Endothelial cell of umbilical vein (primary cell): ENCODE results near the gene TTC27. TPM values are rescaled to one million over a fixed set of nuclear protein-coding genes. Genes with fewer than 3 reads are reported as not detected.

Source experiments
- Bru-seq: library from RNA; stranded (reverse); fragments of 400-500 nt; gene quantifications from one replicate; lab custom pipeline; 2021; lab: Mats Ljungman, UMichigan
- BruChase-seq, 2 experiments: library from RNA; stranded (reverse); fragments of 400-500 nt; gene quantifications; one replicate each; lab custom pipeline; 2021; lab: Mats Ljungman, UMichigan
- BruUV-seq: library from RNA; stranded (reverse); fragments of 400-500 nt; replicated peaks from 2 replicates; lab custom pipeline; 2021; lab: Mats Ljungman, UMichigan
- CTCF ChIA-PET: fragments of 300-600, 350-600 bp; sonication (Branson Sonifier 250); formaldehyde crosslinking; loops from one replicate; lab custom pipeline; 2021; ENCODE audit warnings: antibody characterized with exemption, inconsistent platforms; lab: Charles Lee
- POLR2A ChIA-PET: fragments of 300-600, 350-600 bp; sonication (Branson Sonifier 250); formaldehyde crosslinking; loops from one replicate; lab custom pipeline; 2021; ENCODE audit warnings: antibody characterized with exemption, inconsistent platforms; lab: Charles Lee
- DNase-seq: peaks from one replicate; pipeline ENCODE4 v3.0.0-alpha.2; 2011; ENCODE audit warnings: low read depth, low spot score
- FAIRE-seq: peaks from 2 replicates; lab custom pipeline; 2011; peaks lifted over from hg19 to GRCh38; lab: Jason Lieb, UNC
- H2AFZ ChIP-seq: 2 replicates; pipeline ENCODE4 v1.6.0; 2012; ENCODE audit warnings: low read depth, low read length, control low read depth, inconsistent platforms
- H3K27ac ChIP-seq: 2 replicates; pipeline ENCODE4 v1.5.1; 2011; ENCODE audit warnings: low read depth, mild to moderate bottlenecking, control low read depth, low read length, moderate library complexity; ENCODE audit not compliant: insufficient read depth
- H3K27me3 ChIP-seq, 2 experiments: 2 replicates each; pipeline versions ENCODE4 v1.6.0 to v1.6.1; 2011; ENCODE audit warnings: low read length in 2 of 2, mixed read lengths in 1 of 2; ENCODE audit not compliant: control insufficient read depth in 2 of 2, insufficient read depth in 2 of 2
- H3K36me3 ChIP-seq, 2 experiments: 2 replicates in 1 of 2; 3 replicates in 1 of 2; pipeline ENCODE4 v1.5.1; 2011; ENCODE audit warnings: low read length in 2 of 2, mild to moderate bottlenecking in 1 of 2, moderate library complexity in 1 of 2; ENCODE audit not compliant: control insufficient read depth in 2 of 2, insufficient read depth in 2 of 2; ENCODE audit errors: extremely low read depth in 1 of 2
- H3K4me1 ChIP-seq: 3 replicates; pipeline ENCODE4 v1.5.1; 2011; ENCODE audit warnings: mild to moderate bottlenecking, low read length; ENCODE audit not compliant: control insufficient read depth, insufficient read depth; ENCODE audit errors: extremely low read depth
- H3K4me2 ChIP-seq: 2 replicates; pipeline ENCODE4 v1.6.1; 2011; ENCODE audit warnings: low read length, control low read depth, mixed read lengths; ENCODE audit not compliant: insufficient read depth
- H3K4me3 ChIP-seq, 3 experiments: fragments of 200-600 bp in 1 of 3; sonication (generic), shearing (Covaris generic) in 1 of 3; replicated peaks in 1 of 3; 2 replicates each; pipeline ENCODE4 v1.5.1; 2011 to 2016; ENCODE audit warnings: control low read depth in 3 of 3, low read length in 3 of 3, mild to moderate bottlenecking in 2 of 3, inconsistent platforms in 1 of 3, low read depth in 1 of 3, moderate library complexity in 1 of 3; ENCODE audit not compliant: insufficient read depth in 1 of 3
- H3K79me2 ChIP-seq: 2 replicates; pipeline ENCODE4 v1.6.0; 2012; ENCODE audit warnings: low read length, inconsistent platforms; ENCODE audit not compliant: control insufficient read depth, insufficient read depth
- H3K9ac ChIP-seq: replicated peaks from 2 replicates; pipeline ENCODE3; 2011; ENCODE audit warnings: low read length, control low read depth; ENCODE audit not compliant: insufficient read depth; ENCODE audit errors: extremely low read depth
- H3K9me1 ChIP-seq: replicated peaks from 3 replicates; pipeline ENCODE4 v1.6.0; 2011; ENCODE audit warnings: mild to moderate bottlenecking, low read length; ENCODE audit not compliant: control insufficient read depth, insufficient read depth; ENCODE audit errors: extremely low read depth
- H3K9me3 ChIP-seq: replicated peaks from 2 replicates; pipeline ENCODE4 v1.5.1; 2012; ENCODE audit warnings: low read length, inconsistent platforms; ENCODE audit not compliant: control insufficient read depth, insufficient read depth
- H4K20me1 ChIP-seq: replicated peaks from 2 replicates; pipeline ENCODE3; 2011; ENCODE audit warnings: mild to moderate bottlenecking, low read length; ENCODE audit not compliant: control insufficient read depth, insufficient read depth; ENCODE audit errors: extremely low read depth
- CTCF ChIP-seq, 2 donors: IDR thresholded peaks; 1 replicate in 1 of 2; 2 replicates in 1 of 2; pipeline ENCODE4 v1.5.1; 2011; ENCODE audit warnings: low read length in 2 of 2, mild to moderate bottlenecking in 2 of 2, moderate library complexity in 2 of 2, control low read depth in 1 of 2, inconsistent platforms in 1 of 2, low read depth in 1 of 2; ENCODE audit not compliant: insufficient read depth in 1 of 2; ENCODE audit errors: extremely low read depth in 1 of 2
- EZH2 ChIP-seq: IDR thresholded peaks from 2 replicates; pipeline ENCODE4 v1.6.1; 2012; ENCODE audit warnings: borderline replicate concordance, low read depth, mild to moderate bottlenecking, moderate library complexity, low read length, inconsistent platforms; ENCODE audit not compliant: severe bottlenecking
- FOS ChIP-seq: IDR thresholded peaks from 2 replicates; pipeline ENCODE4 v1.6.1; 2011; ENCODE audit warnings: mild to moderate bottlenecking, low read length, moderate library complexity, borderline replicate concordance; ENCODE audit not compliant: insufficient read depth
- GATA2 ChIP-seq: IDR thresholded peaks from 2 replicates; pipeline ENCODE4 v1.7.0; 2011; ENCODE audit warnings: low read depth, mild to moderate bottlenecking, moderate library complexity, mixed read lengths, low read length; ENCODE audit not compliant: insufficient read length, insufficient read depth
- JUN ChIP-seq: IDR thresholded peaks from 2 replicates; pipeline ENCODE4 v1.6.1; 2011; ENCODE audit warnings: borderline replicate concordance, low read depth; ENCODE audit not compliant: insufficient read length, insufficient read depth
- MAX ChIP-seq: IDR thresholded peaks from 2 replicates; pipeline ENCODE4 v1.6.1; 2011; ENCODE audit not compliant: insufficient read depth, insufficient read length
- MYC ChIP-seq: IDR thresholded peaks from one replicate; pipeline ENCODE4 v1.6.1; 2011; ENCODE audit warnings: mild to moderate bottlenecking, low read depth, low read length
- POLR2A ChIP-seq: IDR thresholded peaks from 2 replicates; pipeline ENCODE4 v1.6.1; 2012; ENCODE audit warnings: low read depth, mild to moderate bottlenecking, control low read depth, low read length
- POLR2AphosphoS5 ChIP-seq: IDR thresholded peaks from 2 replicates; pipeline ENCODE4 v1.6.1; 2012; ENCODE audit warnings: low read depth, mild to moderate bottlenecking, control low read depth, low read length, moderate library complexity; ENCODE audit not compliant: insufficient read depth
- dilution Hi-C: fragments of 300-500 bp; cut with MboI; formaldehyde crosslinking; loops from one replicate; pipeline ENCODE4 v1.15.0; 2019; ENCODE audit warnings: low sequenced_read_pairs; ENCODE audit not compliant: extremely low pct_ligation_motif_present
- intact Hi-C: fragments of 100-400 bp; cut with micrococcal nuclease; formaldehyde crosslinking; loops from one replicate; pipeline ENCODE4 v1.10.0; 2022
- long read RNA-seq: library from polyadenylated mRNA; stranded (forward); transcript quantifications from one replicate; pipeline ENCODE4 v2.0.0, GENCODE V29; 2021
- polyA minus RNA-seq, 3 experiments: library from RNA; depleted of rRNA, polyadenylated mRNA; stranded (reverse); fragments of >200 nt; gene quantifications; 1 replicate in 1 of 3; 2 replicates in 2 of 3; pipeline ENCODE4 v1.2.3, GENCODE V29; 2011
- polyA plus RNA-seq, 4 experiments: library from polyadenylated mRNA; depleted of rRNA in 3 of 4; stranded (reverse) in 3 of 4; unstranded in 1 of 4; fragments of >200 nt; gene quantifications; 2 replicates each; pipeline versions ENCODE4 v1.2.1 to v1.2.3, GENCODE V29; 2011 to 2012; ENCODE audit warnings: missing spikeins in 1 of 4
- total RNA-seq: library from RNA; stranded (reverse); gene quantifications from 2 replicates; pipeline ENCODE4 v1.2.3, GENCODE V29; 2021

The TTC27 gene
- total RNA-seq (20.1 and 20.6 TPM in 2 replicates), polyA plus RNA-seq (11.9 and 16.3 TPM in 2 replicates), polyA minus RNA-seq (24.4 and 32.9 TPM in 2 replicates), Bru-seq, nascent RNA (percentile 72 among the genes with signal in this experiment), BruChase-seq, experiment 1, labeled RNA remaining after a 6-hour chase (percentile 60 among the genes with signal in this experiment), BruChase-seq, experiment 2, labeled RNA remaining after a 2-hour chase (percentile 57 among the genes with signal in this experiment)
- polyA plus RNA-seq (2011; cell fraction: cytosol; rRNA removed): 15.4 and 17.5 TPM in 2 replicates
- polyA plus RNA-seq (2011; cell fraction: nucleus; rRNA removed): 18.2 and 19.4 TPM in 2 replicates
- 15.8 and 23.8 TPM in 2 replicates for polyA plus RNA-seq (2012)
- polyA minus RNA-seq (2011; cell fraction: cytosol; rRNA and poly(A)+ RNA removed): 17.7 TPM
- polyA minus RNA-seq (2011; cell fraction: nucleus; rRNA and poly(A)+ RNA removed): 37.6 and 52.2 TPM in 2 replicates
- long read RNA-seq, transcript TTC27-201 (20 exons, 2,876 nt): major isoform, 40 of 55 reads
- long read RNA-seq, partial matches to known transcripts: 2 of 55 reads
- long read RNA-seq, other reads (novel, unspliced or antisense): 13 of 55 reads

DNA sequence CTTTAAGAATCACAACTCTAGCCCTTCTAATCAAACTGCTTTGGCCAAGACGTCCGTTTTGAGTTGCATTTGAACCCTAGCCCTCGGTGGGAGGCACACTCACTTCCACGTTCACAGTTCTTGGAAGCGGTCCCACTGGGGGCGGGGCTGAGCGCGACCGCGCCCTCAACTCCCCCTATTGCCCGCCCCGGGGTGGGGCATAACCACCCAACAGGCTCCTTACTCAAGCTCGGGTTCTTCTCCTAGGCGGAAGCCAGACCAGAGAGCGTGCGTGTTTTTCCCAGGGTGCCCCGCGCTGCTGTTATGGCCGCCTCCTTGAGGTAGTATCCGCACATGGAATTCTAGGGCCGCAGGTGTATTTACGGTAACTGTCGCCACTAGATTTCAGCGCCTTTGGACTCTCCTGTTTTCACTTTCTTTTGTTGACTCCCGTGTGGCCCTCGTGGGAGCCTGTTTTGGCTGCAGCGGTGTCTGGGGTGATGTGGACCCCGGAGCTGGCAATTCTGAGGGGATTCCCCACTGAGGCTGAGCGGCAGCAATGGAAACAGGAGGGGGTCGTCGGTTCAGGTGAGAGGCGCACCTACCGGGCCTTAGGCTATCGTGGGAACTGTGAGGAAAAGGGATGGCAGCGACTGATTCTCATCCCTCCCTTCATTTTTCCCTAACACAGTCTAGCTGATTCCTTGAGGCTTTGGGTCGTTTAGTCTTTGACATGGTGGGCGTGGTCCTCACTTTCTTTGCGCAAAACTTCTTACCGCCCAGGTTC lies at the start of gene TTC27:
TTC27 (plus strand) TSS at position 237 of the 766 bp plus-strand sequence; CDS start at position 480, 243 bp downstream.
- ChIA-PET POLR2A (no interaction called here), CTCF (interaction anchor here (0.6 to 1.5 kb wide), 6 partner anchors 20 to 577 kb away, joined by 3 to 4 read pairs (median 3); no protein-coding TSS in a partner anchor)
- H3K36me3 ChIP-seq: peaks cover 0 to 3% of the 10 kb centered on the region in 2 experiments
- no peaks in the 10 kb centered on the region for H3K9me3 ChIP-seq
- intact Hi-C loops (loop anchor here (1.0 kb wide), 1 partner anchor 55 kb away; no protein-coding TSS in a partner anchor), dilution Hi-C loops (no loop called here)
- BruUV-seq: TSS peak; percentile 76
- FAIRE-seq (peak; percentile 96), DNase-seq (peak; percentile 96)
- H3K27ac ChIP-seq: peak within 1 kb of the TSS; percentile 46
- H3K9ac ChIP-seq: peak within 1 kb of the TSS; percentile 94
- H2AFZ ChIP-seq: peak within 1 kb of the TSS; percentile 96
- peaks cover 12% of the 10 kb centered on the region for H3K79me2 ChIP-seq
- peak within 1 kb of the TSS; percentile 92 to 98 (median 98) for H3K4me3 ChIP-seq
- no peaks in the 10 kb centered on the region for H3K27me3 ChIP-seq
- H3K9me1 ChIP-seq: no peaks in the 10 kb centered on the region
- peak within 1 kb of the TSS; percentile 95 for H3K4me2 ChIP-seq
- peaks cover 5% of the 10 kb centered on the region for H3K4me1 ChIP-seq
- H4K20me1 ChIP-seq: no peaks in the 10 kb centered on the region
- TF ChIP-seq POLR2AphosphoS5: peak; percentile 83
- TF ChIP-seq MYC: no peak
- TF ChIP-seq JUN: no peak
- TF ChIP-seq MAX: peak; percentile 87
- no peak for TF ChIP-seq CTCF (IDR thresholded peaks at IDR 0.05; ENCODE audit: extremely low read depth in 1 of 2, insufficient read depth in 1 of 2, low read depth in 1 of 2, low read length in 2 of 2)
- TF ChIP-seq POLR2A: peak; percentile 91
- TF ChIP-seq GATA2: no peak
- no peak for TF ChIP-seq EZH2
- TF ChIP-seq FOS: no peak
